ENCODE data around the gene DIABLO.

- TF ChIP-seq USF1 (IDR thresholded peaks at IDR 0.05) (no peak), TCF12 (IDR thresholded peaks at IDR 0.05; ENCODE audit: low read depth) (no peak), MAX (IDR thresholded peaks at IDR 0.05) (no peak; the same call in 1 of the 2 replicates), RAD21 (IDR thresholded peaks at IDR 0.05; ENCODE audit: low read depth) (no peak), CREB1 (IDR thresholded peaks at IDR 0.05; ENCODE audit: low read depth) (no peak), EP300 (IDR thresholded peaks at IDR 0.05; ENCODE audit: borderline replicate concordance) (no peak), CEBPB (IDR thresholded peaks at IDR 0.05) (no peak), REST (IDR thresholded peaks at IDR 0.05; ENCODE audit: low read depth) (no peak)
Observed at GRCh38 chr12:122182887-122183587, 42.8 kb downstream of the DIABLO start, which contains the start of gene LRRC43.
